SK-N-SH treated with all-trans-retinoic acid at 6 μM for 48 hours (cell line): ENCODE data around the gene DUSP16.

Source experiments
- ATAC-seq: fragments of 200-7000 bp; cut with Tn5 transposase; 3 replicates; pipeline ENCODE4 v1.9.1; 2020; ENCODE audit warnings: mild to moderate bottlenecking, moderate library complexity
- ARNTL ChIP-seq: fragments of 450-650 bp; formaldehyde crosslinking; IDR thresholded peaks from 2 replicates; pipeline ENCODE4 v1.5.0; 2020; ENCODE audit warnings: low read depth, mild to moderate bottlenecking, moderate library complexity, borderline replicate concordance
- CSDC2 ChIP-seq: fragments of 250-450 bp; sonication (Bioruptor Pico); IDR thresholded peaks from 2 replicates; pipeline ENCODE4 v1.5.0; 2020; ENCODE audit warnings: mild to moderate bottlenecking, moderate library complexity
- ESRRG ChIP-seq: fragments of 250-450 bp; sonication (Bioruptor Pico); IDR thresholded peaks from 2 replicates; pipeline ENCODE4 v1.6.1; 2021; ENCODE audit warnings: mild to moderate bottlenecking
- ISL1 ChIP-seq: fragments of 250-450 bp; sonication (Bioruptor Pico); IDR thresholded peaks from 2 replicates; pipeline ENCODE4 v2.1.2; 2022; ENCODE audit warnings: mild to moderate bottlenecking, moderate library complexity
- OSR1 ChIP-seq: fragments of 250-450 bp; sonication (Bioruptor Pico); IDR thresholded peaks from 2 replicates; pipeline ENCODE4 v1.8.0; 2022; ENCODE audit warnings: moderate library complexity, mild to moderate bottlenecking, inconsistent platforms
- TCF4 ChIP-seq: fragments of 250-450 bp; sonication (Bioruptor Pico); IDR thresholded peaks from 2 replicates; pipeline ENCODE4 v1.8.0; 2021; ENCODE audit warnings: mild to moderate bottlenecking, moderate library complexity, borderline replicate concordance
- TOX ChIP-seq: fragments of 250-450 bp; sonication (Bioruptor Pico); IDR thresholded peaks from 2 replicates; pipeline ENCODE4 v1.8.0; 2021; ENCODE audit warnings: mild to moderate bottlenecking, moderate library complexity, borderline replicate concordance
- ZFP3 ChIP-seq: fragments of 250-450 bp; sonication (Bioruptor Pico); IDR thresholded peaks from 2 replicates; pipeline ENCODE4 v1.5.0; 2020; ENCODE audit warnings: mild to moderate bottlenecking, moderate library complexity
- ZFP30 ChIP-seq: fragments of 450-650 bp; formaldehyde crosslinking; IDR thresholded peaks from 2 replicates; pipeline ENCODE4 v1.5.0; 2022; ENCODE audit warnings: mild to moderate bottlenecking, moderate library complexity
- ZNF565 ChIP-seq: fragments of 450-650 bp; formaldehyde crosslinking; conservative IDR thresholded peaks from 2 replicates; pipeline ENCODE4 v1.5.0; 2020; ENCODE audit warnings: low read depth, mild to moderate bottlenecking, moderate library complexity
- TF ChIP-seq, protein P1 (sequence below): fragments of 250-450 bp; sonication (Bioruptor Pico); IDR thresholded peaks from 2 replicates; pipeline ENCODE4 v1.5.0; 2020; ENCODE audit warnings: mild to moderate bottlenecking, moderate library complexity
- TF ChIP-seq, protein P2 (sequence below): fragments of 250-450 bp; sonication (Bioruptor Pico); IDR thresholded peaks from 2 replicates; pipeline ENCODE4 v1.8.0; 2021; ENCODE audit warnings: low read depth, mild to moderate bottlenecking, moderate library complexity, borderline replicate concordance
- TF ChIP-seq, protein P3 (sequence below): fragments of 250-450 bp; sonication (Bioruptor Pico); IDR thresholded peaks from 2 replicates; pipeline ENCODE4 v1.5.1; 2020; ENCODE audit warnings: low read depth, mild to moderate bottlenecking, moderate library complexity
- TF ChIP-seq, protein P4 (sequence below): fragments of 250-450 bp; sonication (Bioruptor Pico); IDR thresholded peaks from 2 replicates; pipeline ENCODE4 v1.8.0; 2020; ENCODE audit warnings: mild to moderate bottlenecking, moderate library complexity, borderline replicate concordance

The DUSP16 gene, protein sequence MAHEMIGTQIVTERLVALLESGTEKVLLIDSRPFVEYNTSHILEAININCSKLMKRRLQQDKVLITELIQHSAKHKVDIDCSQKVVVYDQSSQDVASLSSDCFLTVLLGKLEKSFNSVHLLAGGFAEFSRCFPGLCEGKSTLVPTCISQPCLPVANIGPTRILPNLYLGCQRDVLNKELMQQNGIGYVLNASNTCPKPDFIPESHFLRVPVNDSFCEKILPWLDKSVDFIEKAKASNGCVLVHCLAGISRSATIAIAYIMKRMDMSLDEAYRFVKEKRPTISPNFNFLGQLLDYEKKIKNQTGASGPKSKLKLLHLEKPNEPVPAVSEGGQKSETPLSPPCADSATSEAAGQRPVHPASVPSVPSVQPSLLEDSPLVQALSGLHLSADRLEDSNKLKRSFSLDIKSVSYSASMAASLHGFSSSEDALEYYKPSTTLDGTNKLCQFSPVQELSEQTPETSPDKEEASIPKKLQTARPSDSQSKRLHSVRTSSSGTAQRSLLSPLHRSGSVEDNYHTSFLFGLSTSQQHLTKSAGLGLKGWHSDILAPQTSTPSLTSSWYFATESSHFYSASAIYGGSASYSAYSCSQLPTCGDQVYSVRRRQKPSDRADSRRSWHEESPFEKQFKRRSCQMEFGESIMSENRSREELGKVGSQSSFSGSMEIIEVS

DNA sequence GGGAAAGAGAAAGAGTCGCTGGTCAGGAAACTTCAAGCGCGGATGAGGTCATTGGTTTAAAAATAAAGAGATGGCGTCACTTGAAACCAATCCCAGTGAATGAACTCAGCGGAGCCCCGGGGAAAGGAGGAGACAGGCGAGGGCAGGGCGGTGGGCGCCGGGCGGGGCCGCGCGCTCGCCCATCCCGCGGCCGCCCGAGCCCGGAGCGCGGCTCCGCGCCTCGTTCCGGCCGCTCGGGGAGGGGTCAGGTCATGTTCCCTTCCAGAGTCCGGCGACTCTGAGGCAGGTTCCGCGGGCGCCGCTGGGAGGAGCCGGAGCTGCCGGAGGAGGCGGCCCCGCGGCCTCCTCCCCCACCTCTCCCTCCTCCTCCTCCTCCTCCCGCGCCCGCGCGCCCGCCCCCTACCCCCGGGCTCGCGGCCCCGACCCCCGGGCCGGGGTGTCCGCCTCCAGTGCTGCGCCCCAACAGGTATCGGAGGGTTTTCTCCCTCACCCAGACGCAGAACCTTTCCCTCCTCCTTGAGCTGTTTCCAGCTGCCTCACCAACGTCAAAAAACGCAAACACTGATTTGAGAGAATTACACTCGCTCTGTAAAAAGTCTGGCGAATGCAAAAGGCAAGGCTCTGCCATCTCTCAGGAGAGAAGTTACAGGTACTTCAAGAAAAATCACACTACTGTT is at the start of gene DUSP16:
Gene DUSP16 (minus strand): TSS at position 279 of the 677 bp plus-strand sequence. CDS start 41,765 bp downstream, outside the sequence.
- peak; percentile 90 for ATAC-seq
- TF ChIP-seq ESRRG (no peak), ZNF565 (no peak)
- TF ChIP-seq, protein P1, sequence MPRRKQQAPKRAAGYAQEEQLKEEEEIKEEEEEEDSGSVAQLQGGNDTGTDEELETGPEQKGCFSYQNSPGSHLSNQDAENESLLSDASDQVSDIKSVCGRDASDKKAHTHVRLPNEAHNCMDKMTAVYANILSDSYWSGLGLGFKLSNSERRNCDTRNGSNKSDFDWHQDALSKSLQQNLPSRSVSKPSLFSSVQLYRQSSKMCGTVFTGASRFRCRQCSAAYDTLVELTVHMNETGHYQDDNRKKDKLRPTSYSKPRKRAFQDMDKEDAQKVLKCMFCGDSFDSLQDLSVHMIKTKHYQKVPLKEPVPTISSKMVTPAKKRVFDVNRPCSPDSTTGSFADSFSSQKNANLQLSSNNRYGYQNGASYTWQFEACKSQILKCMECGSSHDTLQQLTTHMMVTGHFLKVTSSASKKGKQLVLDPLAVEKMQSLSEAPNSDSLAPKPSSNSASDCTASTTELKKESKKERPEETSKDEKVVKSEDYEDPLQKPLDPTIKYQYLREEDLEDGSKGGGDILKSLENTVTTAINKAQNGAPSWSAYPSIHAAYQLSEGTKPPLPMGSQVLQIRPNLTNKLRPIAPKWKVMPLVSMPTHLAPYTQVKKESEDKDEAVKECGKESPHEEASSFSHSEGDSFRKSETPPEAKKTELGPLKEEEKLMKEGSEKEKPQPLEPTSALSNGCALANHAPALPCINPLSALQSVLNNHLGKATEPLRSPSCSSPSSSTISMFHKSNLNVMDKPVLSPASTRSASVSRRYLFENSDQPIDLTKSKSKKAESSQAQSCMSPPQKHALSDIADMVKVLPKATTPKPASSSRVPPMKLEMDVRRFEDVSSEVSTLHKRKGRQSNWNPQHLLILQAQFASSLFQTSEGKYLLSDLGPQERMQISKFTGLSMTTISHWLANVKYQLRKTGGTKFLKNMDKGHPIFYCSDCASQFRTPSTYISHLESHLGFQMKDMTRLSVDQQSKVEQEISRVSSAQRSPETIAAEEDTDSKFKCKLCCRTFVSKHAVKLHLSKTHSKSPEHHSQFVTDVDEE (CRISPR knock-in tag), result peak; percentile 28; the same call in 1 of the 2 replicates
- TF ChIP-seq, protein P2, sequence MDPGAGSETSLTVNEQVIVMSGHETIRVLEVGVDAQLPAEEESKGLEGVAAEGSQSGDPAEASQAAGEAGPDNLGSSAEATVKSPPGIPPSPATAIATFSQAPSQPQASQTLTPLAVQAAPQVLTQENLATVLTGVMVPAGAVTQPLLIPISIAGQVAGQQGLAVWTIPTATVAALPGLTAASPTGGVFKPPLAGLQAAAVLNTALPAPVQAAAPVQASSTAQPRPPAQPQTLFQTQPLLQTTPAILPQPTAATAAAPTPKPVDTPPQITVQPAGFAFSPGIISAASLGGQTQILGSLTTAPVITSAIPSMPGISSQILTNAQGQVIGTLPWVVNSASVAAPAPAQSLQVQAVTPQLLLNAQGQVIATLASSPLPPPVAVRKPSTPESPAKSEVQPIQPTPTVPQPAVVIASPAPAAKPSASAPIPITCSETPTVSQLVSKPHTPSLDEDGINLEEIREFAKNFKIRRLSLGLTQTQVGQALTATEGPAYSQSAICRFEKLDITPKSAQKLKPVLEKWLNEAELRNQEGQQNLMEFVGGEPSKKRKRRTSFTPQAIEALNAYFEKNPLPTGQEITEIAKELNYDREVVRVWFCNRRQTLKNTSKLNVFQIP (CRISPR knock-in tag), result no peak
- TF ChIP-seq, all 23 proteins: peak for 1

DNA sequence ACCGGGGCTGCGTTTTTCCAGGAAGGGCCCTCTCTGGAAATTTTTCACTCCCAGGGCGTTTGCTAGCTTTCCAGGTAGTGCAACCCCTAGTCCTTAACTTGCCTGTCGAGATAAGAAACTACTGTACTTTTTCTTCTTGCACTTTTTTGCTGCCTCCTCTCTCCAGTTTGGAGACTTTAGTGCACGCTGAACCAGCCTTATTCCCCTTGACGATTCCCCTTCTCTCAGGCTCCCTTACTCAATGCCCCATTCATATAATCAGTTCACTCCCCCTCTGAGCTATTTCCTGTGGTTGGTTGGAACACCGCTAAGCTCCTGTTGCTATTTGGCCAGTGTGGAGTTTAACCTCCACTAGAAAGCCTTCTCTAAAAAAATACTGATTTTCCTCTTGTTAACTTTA is 49.7 kb upstream of the DUSP16 start:
- no peak for TF ChIP-seq TOX (CRISPR knock-in tag)
- TF ChIP-seq, protein P2 (CRISPR knock-in tag), result no peak
- no peak for TF ChIP-seq OSR1 (CRISPR knock-in tag)
- no peak for TF ChIP-seq ZFP30

DNA sequence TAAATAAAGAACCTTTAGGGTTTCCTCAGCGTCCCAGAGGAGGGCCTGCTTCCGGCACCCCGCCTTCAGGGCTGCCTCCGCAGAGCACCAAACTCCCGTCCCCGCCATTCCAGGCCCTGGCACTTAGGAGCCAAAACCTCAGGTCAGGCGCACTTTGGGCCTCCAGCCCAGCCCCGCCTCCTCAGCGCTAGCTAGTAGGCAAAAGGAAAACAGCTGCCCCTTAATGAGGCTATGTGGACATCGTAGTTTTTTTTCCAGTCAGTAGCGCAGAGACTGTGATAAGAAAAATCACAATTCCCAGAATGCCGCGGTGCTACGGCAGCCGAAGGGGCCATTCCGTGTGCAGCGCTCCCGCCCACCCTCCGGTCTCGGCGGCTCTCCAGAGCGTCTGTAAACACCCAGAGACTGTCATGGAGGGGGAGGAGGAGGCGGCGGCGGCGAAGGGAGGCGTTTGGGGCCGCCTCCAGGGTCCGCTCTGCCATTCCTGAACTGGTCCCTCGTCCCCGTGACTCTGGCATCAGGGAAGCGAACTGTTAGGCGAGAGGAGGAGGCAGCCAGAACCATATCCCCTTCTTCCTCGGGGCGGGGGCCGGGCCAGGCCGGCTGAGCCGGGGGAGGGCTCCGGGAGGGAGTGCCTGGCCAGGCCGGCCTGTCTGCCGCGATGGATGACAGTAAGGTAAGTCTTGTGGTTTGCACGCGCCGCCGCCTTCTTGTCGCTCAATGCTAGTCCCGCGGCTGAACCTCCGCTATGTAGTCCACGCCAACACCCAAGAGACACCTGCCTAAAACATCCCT is 49.0 kb upstream of the DUSP16 start, which contains the start of gene CREBL2:
Gene CREBL2 (plus strand): TSS at position 365 of the 795 bp plus-strand sequence. CDS start 297 bp downstream, at position 662.
- TF ChIP-seq ISL1 (CRISPR knock-in tag), result 0 out of 2 replicates have a peak, but pooled peaks have one; percentile 9
- TF ChIP-seq CSDC2, result peak; percentile 21; the same call in 1 of the 2 replicates
- TF ChIP-seq ARNTL (CRISPR knock-in tag), result no peak
- TF ChIP-seq, protein P3, sequence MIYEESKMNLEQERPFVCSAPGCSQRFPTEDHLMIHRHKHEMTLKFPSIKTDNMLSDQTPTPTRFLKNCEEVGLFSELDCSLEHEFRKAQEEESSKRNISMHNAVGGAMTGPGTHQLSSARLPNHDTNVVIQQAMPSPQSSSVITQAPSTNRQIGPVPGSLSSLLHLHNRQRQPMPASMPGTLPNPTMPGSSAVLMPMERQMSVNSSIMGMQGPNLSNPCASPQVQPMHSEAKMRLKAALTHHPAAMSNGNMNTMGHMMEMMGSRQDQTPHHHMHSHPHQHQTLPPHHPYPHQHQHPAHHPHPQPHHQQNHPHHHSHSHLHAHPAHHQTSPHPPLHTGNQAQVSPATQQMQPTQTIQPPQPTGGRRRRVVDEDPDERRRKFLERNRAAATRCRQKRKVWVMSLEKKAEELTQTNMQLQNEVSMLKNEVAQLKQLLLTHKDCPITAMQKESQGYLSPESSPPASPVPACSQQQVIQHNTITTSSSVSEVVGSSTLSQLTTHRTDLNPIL, result no peak
- no peak for TF ChIP-seq TOX (CRISPR knock-in tag)
- peak; percentile 75; the same call in 1 of the 2 replicates for TF ChIP-seq TCF4 (CRISPR knock-in tag)
- TF ChIP-seq ZFP3 (CRISPR knock-in tag), result 0 out of 2 replicates have a peak, but pooled peaks have one; percentile 39
- TF ChIP-seq, protein P1 (CRISPR knock-in tag), result peak; percentile 64; the same call in 1 of the 2 replicates
- TF ChIP-seq, protein P4, sequence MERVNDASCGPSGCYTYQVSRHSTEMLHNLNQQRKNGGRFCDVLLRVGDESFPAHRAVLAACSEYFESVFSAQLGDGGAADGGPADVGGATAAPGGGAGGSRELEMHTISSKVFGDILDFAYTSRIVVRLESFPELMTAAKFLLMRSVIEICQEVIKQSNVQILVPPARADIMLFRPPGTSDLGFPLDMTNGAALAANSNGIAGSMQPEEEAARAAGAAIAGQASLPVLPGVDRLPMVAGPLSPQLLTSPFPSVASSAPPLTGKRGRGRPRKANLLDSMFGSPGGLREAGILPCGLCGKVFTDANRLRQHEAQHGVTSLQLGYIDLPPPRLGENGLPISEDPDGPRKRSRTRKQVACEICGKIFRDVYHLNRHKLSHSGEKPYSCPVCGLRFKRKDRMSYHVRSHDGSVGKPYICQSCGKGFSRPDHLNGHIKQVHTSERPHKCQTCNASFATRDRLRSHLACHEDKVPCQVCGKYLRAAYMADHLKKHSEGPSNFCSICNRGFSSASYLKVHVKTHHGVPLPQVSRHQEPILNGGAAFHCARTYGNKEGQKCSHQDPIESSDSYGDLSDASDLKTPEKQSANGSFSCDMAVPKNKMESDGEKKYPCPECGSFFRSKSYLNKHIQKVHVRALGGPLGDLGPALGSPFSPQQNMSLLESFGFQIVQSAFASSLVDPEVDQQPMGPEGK (CRISPR knock-in tag), result peak; percentile 67; the same call in 1 of the 2 replicates
- peak; percentile 92 for ATAC-seq

More for the DNA sequence above, 49.7 kb upstream of the DUSP16 start:
- ATAC-seq, result peak; percentile 71
